CMK (cell line): ENCODE data around the gene RPL31.

Experiments used
- DNase-seq: peaks from one replicate; pipeline ENCODE4 v3.0.0-alpha.2; 2010; ENCODE audit warnings: low read depth

Gene RPL31

DNA sequence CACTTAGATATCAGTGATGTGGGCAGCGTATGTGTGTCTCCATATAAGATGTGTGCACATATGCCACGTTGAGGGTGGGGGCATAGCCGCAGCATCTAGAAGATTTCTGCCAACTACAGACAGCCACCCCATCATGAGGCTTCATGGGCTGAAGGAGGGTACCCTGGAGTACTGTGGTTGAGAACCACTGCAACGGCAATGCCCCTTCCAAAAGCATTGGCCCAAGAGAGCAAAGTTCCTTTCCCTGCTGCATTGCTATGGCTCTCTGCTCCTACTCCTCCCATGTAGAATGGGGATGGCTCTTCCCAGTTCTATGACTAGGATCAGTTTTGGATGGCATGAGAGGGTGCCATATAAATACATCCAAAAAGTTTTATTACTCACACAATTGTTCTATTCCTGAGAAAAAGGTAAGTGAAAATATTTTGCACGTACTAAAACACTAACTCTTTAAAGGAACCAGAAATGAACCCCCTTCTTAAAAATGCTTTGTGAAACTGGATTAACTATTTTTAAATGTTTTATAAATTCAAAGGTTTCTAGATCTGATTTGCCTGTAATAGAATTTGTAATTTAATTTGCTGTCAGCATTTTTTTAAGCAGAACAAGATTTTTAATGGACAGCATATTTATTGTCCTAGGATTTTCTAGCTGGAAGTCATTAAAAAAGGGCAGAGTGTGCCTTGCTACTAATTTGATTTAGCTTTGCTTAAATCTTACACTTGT is 4.4 kb upstream of the RPL31 start:
- DNase-seq = no peak

DNA sequence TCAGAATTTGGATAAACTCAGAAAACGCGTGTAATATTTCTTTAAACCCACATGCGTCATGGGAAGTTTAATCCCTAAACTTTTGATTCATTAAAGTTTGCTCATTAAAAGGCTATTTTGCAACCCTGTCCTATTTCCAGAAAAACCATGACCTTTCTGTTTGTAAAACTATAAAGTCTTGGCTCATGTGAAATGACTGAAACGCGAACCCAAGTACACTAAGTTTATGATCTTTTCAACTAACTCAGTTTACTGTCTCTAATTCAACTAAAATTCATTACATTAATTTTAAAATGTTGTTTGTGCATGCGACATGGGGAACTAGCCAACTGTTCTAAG is 3.9 kb upstream of the RPL31 start:
- DNase-seq = no peak

DNA sequence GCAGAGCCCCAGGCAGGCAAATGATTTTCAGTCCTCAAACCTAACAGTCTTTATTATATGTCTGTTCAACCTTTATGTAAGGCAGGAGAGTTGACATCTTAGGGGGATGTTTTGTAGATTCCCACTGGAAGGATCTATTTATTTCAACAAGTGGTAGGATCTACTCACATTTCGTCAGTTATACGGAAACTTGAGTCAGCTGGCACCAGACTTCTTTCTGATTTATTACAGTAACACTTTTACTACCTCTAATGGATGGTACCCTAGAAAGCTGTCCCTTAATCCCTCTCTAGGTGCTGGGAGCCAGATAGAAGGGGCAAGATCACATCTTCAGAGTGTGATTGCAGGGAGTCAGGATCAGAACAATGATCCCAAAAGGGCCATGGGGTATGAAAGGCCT is 2.1 kb upstream of the RPL31 start:
- DNase-seq = no peak

DNA sequence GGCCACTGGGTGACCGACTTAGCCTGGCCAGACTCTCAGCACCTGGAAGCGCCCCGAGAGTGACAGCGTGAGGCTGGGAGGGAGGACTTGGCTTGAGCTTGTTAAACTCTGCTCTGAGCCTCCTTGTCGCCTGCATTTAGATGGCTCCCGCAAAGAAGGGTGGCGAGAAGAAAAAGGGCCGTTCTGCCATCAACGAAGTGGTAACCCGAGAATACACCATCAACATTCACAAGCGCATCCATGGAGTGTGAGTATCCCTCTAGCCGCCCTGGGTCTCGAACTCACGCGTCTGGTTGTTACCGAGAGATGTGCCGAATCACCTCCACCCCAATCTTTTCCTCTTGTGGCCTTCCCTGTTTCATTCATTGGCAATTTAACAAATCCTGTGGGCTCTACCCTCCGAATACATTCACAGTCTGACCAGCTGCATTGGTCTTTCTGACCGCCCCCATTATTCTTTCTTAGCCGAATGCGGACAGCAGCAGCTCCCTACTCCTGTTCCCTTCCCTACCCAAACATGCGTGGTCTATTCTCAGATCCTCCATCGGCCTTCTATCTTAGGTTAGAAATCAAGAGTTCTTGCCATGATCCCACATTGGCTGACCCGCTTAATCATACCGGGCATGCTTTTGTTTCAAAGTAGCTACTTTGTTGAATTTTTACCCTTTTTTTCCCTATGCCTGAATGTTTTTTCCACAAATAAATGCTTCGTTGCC is 631 bp downstream of the RPL31 start:
- no peak for DNase-seq

DNA sequence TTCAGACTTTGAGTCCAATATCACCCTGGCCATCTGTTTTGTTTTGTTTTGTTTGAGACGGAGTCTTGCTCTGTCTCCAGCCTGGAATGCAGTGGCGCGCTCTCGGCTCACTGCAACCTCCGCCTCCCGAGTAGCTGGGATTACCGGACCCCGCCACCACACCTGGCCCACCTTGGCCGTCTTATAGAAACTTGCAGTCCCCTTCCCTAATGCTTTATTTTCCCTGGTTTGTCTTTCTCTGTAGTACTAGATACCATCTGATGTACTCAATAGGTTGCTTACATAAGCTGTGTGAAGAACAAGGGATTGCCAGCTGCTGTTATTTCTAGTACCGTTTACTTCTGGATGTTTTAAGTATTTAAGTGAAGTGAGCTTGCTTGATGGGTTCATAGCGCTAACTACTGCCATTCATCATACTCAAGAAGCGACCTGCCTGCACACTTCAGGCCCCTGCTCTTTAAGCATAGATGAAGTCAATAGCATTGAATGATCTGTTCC is 1.2 kb downstream of the RPL31 start:
- DNase-seq = no peak

GRCh38 chr2:101004620-101005325 is 2.7 kb downstream of the RPL31 start:
- DNase-seq = no peak

DNA sequence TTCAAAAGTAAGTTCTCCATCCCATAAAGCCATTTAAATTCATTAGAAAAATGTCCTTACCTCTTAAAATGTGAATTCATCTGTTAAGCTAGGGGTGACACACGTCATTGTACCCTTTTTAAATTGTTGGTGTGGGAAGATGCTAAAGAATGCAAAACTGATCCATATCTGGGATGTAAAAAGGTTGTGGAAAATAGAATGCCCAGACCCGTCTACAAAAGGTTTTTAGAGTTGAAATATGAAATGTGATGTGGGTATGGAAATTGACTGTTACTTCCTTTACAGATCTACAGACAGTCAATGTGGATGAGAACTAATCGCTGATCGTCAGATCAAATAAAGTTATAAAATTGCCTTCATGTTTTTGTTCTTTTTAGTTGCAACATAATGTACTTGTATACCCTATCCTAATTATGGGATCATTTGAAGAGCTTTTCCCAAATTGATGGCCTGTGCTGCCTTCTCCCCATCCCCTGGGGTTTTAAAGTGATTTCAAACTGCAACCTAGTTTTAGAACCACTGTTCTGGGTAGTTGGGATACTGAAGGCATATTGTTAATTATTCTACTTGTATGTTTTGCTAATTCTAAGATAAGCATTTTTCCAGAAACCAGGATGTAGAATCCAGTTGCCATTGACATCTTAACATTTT is 4.1 kb downstream of the RPL31 start:
- no peak for DNase-seq

DNA sequence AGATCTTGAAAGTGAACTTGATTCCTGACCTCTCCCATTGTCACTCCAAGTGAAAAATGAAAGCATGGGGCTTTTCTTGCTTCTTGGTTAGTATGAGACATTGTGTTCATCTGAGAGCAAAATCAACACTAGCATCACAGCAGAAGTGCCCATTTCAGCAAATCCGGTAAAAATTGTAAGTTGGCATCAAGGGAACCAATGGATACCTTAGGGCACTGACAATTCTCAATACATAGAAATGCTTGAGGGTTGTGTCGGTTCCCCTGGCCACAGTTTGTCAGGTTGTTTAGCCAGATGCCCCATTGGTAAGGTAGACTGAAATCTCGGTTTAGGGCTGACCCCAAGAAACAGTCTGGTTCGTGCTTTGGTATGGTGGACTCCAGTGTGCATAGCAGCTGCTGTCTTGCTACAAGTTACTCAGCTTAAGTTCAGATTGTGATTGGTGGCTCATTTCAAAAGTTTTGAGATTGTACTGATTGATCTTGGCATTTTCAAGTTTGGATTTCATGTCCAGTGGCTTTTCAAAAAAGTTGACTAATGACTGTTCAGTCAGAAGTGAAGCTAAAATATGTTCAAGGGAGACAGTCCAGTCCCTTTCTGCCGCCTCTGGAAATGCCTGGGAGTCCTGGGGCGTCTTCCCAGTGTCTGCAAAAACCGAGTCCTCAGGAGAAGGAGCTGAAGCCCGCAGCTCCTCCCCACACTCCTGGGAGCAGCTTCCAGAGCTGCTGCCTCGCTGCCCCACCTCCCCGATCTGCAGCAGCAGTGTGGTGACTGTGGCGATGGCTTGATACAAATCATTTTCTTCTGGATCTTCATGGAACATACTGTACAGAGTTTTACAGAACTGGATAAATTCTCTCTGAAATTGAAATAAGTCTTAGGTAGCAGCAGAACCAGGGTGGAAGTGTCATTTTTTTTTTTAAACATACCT is 5.6 kb downstream of the RPL31 start:
- no peak for DNase-seq

- DNase-seq = no peak
Observed at GRCh38 chr2:101011152-101011551, 9.1 kb downstream of the RPL31 start.

GRCh38 chr2:101012054-101012705 is 10.1 kb downstream of the RPL31 start:
- DNase-seq = no peak

DNA sequence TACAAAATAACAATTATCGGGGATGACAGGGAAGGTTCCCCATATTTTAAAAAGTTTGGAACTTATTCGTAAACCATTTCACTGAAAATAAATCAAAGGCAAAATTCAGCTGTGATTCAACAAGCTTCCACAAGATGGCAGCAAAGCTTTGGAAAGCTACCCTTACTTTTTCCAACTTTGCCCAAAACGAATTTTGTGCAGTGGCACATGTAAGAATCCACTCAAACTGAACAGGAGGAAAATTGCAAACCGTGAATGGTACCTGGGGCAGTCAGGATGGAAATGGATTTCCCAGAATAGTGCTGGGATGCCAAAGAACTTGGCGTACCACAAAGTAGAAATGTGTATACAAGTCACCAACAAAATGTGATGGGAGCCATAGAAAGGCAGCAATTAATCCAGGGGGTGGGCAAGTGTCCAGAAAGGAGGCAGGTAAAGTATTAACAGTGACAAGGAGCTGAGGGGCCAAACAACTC is 10.7 kb downstream of the RPL31 start:
- no peak for DNase-seq

- DNase-seq = no peak
Observed at GRCh38 chr2:101014264-101014857, 12.3 kb downstream of the RPL31 start.

- no peak for DNase-seq
Observed at GRCh38 chr2:101017371-101017770, 15.3 kb downstream of the RPL31 start.

GRCh38 chr2:101018934-101019333 is 16.8 kb downstream of the RPL31 start:
- DNase-seq = no peak

GRCh38 chr2:101022221-101022620 is 20.1 kb downstream of the RPL31 start:
- DNase-seq = no peak

- no peak for DNase-seq
Observed at GRCh38 chr2:101023327-101024107, 21.4 kb downstream of the RPL31 start.

GRCh38 chr2:101025561-101025960 is 23.5 kb downstream of the RPL31 start:
- DNase-seq = no peak

GRCh38 chr2:101026253-101026701 is 24.2 kb downstream of the RPL31 start:
- no peak for DNase-seq

GRCh38 chr2:101026923-101027469 is 24.9 kb downstream of the RPL31 start:
- no peak for DNase-seq
